LNCaP clone FGC (cell line): ENCODE results near the gene PIBF1.

Source experiments
- DNase-seq: peaks from one replicate; pipeline ENCODE4 v3.0.0-alpha.2; 2011; ENCODE audit warnings: low read depth
- H3K4me3 ChIP-seq: 2 replicates; pipeline ENCODE4 v1.5.1; 2011; ENCODE audit warnings: mild to moderate bottlenecking, low read depth, low read length, control low read depth
- TF ChIP-seq, protein P1 (sequence below): IDR thresholded peaks from 2 replicates; pipeline ENCODE4 v1.5.1; 2012; ENCODE audit warnings: mild to moderate bottlenecking; ENCODE audit not compliant: control insufficient read depth, insufficient read depth; ENCODE audit errors: extremely low read depth

Gene PIBF1

DNA sequence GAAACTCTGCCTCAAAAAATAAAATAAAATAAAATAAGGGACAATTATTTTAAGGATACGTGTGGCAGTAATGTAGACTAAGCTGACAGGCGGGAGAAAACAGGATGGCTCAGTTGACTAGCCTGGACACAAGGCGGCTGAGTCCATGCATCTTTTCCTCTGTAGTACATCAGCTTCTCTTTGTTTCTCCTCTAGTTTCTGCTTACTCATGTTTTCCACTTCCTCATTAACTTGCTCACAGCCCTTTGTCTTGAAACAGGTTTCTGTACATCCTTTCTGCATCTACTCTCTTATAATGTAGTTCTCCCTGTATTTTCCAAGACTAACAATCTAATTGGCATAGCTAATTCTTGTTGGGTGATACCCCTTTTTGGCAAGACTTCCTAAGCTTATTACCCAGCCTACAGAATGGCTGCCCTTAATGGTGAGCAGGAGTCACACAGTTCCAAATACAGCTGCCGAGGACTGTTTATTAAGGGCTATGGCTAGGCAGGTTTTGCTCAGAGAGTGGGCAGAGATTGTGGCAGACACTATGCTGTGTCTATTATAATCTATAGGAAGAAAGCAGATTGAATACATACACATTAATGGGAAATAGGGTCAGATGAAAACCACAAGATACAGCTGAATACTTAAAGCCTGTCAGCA is 218.2 kb downstream of the PIBF1 start:
- H3K4me3 ChIP-seq = no peak overlapping the region
- TF ChIP-seq, protein P1, sequence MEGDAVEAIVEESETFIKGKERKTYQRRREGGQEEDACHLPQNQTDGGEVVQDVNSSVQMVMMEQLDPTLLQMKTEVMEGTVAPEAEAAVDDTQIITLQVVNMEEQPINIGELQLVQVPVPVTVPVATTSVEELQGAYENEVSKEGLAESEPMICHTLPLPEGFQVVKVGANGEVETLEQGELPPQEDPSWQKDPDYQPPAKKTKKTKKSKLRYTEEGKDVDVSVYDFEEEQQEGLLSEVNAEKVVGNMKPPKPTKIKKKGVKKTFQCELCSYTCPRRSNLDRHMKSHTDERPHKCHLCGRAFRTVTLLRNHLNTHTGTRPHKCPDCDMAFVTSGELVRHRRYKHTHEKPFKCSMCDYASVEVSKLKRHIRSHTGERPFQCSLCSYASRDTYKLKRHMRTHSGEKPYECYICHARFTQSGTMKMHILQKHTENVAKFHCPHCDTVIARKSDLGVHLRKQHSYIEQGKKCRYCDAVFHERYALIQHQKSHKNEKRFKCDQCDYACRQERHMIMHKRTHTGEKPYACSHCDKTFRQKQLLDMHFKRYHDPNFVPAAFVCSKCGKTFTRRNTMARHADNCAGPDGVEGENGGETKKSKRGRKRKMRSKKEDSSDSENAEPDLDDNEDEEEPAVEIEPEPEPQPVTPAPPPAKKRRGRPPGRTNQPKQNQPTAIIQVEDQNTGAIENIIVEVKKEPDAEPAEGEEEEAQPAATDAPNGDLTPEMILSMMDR = no peak
- DNase-seq = no peak

- TF ChIP-seq, protein P1 = no peak
- no peak overlapping the region for H3K4me3 ChIP-seq
- peak; percentile 1 for DNase-seq
Observed at GRCh38 chr13:73001971-73002370, 220.0 kb downstream of the PIBF1 start.

DNA sequence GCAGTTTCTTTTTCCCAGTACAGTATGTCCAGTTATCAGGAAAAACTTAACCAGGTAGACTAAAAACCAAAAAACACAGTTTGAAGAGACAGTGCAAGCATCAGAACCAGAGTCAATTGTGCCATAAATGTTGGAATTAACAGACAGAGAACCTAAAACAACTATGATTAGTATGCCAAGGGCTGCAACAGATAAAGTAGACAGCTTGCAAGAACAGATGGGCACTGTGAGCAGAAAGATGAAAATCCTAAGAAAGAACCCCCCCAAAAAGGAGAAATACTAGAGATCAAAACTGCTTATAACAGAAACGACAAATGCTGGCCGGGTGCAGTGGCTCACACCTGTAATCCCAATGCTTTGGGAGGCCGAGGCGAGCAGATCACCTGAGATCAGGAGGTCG is 229.8 kb downstream of the PIBF1 start:
- no peak for DNase-seq
- no peak overlapping the region for H3K4me3 ChIP-seq
- TF ChIP-seq, protein P1 = no peak

DNA sequence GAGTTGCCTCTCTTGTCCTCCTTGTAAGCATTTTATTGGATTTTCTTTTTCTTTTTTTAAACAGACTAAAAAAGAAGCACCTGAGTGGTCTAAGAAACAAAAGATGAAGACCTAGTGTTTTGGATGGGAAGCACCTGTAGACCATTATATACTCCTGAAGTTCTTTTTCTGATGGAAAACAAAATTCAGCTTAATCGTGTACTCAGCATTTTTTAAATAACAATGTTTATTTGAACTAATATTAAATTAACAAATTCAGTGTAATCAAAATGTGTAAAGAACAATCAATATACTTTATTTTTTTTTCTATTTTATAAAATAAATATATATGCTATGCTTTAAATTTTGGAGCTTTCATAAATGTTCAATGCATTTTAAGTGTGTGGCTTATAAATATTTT is 233.9 kb downstream of the PIBF1 start:
- TF ChIP-seq, protein P1 = no peak
- DNase-seq = no peak

GRCh38 chr13:73018336-73018735 is 236.4 kb downstream of the PIBF1 start:
- no peak for DNase-seq
- no peak overlapping the region for H3K4me3 ChIP-seq
- TF ChIP-seq, protein P1 = no peak

More for the DNA sequence above, 233.9 kb downstream of the PIBF1 start:
- H3K4me3 ChIP-seq = no peak overlapping the region

GRCh38 chr13:73025217-73026012 is 243.5 kb downstream of the PIBF1 start:
- TF ChIP-seq, protein P1 = no peak
- H3K4me3 ChIP-seq = no peak overlapping the region
- no peak for DNase-seq
